Erythroblast (primary cell): ENCODE data around the gene CACNA2D1.

Experiments used
- GATA1 ChIP-seq: IDR thresholded peaks from 2 replicates; pipeline ENCODE4 v1.6.1; 2011; ENCODE audit warnings: low read depth, mild to moderate bottlenecking, control low read depth, low read length, moderate library complexity
- POLR2A ChIP-seq: IDR thresholded peaks from 2 replicates; pipeline ENCODE4 v1.6.1; 2011; ENCODE audit warnings: mild to moderate bottlenecking, low read length

GRCh38 chr7:82049442-82049841, 394.1 kb downstream of the CACNA2D1 start:
- TF ChIP-seq POLR2A (no peak), GATA1 (no peak)
